HG03354 (cell line): Measurements from ENCODE around the gene DNAH3.
"Not testable (repeated sequence)": the region's sequence is repeated elsewhere in the genome, so short reads cannot be mapped to it uniquely, and the experiment has no call there.

ENCODE experiments used
- ATAC-seq: cut with Tn5 transposase; IDR thresholded peaks from one replicate; pipeline ENCODE4 v1.9.1; 2021; ENCODE audit warnings: mild to moderate bottlenecking; ENCODE audit not compliant: unreplicated experiment, poor library complexity, severe bottlenecking

DNAH3 gene, protein sequence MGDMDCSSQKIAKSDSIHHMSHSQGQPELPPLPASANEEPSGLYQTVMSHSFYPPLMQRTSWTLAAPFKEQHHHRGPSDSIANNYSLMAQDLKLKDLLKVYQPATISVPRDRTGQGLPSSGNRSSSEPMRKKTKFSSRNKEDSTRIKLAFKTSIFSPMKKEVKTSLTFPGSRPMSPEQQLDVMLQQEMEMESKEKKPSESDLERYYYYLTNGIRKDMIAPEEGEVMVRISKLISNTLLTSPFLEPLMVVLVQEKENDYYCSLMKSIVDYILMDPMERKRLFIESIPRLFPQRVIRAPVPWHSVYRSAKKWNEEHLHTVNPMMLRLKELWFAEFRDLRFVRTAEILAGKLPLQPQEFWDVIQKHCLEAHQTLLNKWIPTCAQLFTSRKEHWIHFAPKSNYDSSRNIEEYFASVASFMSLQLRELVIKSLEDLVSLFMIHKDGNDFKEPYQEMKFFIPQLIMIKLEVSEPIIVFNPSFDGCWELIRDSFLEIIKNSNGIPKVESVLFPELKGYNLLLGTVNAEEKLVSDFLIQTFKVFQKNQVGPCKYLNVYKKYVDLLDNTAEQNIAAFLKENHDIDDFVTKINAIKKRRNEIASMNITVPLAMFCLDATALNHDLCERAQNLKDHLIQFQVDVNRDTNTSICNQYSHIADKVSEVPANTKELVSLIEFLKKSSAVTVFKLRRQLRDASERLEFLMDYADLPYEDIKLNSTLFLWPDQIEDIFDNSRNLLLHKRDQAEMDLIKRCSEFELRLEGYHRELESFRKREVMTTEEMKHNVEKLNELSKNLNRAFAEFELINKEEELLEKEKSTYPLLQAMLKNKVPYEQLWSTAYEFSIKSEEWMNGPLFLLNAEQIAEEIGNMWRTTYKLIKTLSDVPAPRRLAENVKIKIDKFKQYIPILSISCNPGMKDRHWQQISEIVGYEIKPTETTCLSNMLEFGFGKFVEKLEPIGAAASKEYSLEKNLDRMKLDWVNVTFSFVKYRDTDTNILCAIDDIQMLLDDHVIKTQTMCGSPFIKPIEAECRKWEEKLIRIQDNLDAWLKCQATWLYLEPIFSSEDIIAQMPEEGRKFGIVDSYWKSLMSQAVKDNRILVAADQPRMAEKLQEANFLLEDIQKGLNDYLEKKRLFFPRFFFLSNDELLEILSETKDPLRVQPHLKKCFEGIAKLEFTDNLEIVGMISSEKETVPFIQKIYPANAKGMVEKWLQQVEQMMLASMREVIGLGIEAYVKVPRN (N-terminal part only)

DNA sequence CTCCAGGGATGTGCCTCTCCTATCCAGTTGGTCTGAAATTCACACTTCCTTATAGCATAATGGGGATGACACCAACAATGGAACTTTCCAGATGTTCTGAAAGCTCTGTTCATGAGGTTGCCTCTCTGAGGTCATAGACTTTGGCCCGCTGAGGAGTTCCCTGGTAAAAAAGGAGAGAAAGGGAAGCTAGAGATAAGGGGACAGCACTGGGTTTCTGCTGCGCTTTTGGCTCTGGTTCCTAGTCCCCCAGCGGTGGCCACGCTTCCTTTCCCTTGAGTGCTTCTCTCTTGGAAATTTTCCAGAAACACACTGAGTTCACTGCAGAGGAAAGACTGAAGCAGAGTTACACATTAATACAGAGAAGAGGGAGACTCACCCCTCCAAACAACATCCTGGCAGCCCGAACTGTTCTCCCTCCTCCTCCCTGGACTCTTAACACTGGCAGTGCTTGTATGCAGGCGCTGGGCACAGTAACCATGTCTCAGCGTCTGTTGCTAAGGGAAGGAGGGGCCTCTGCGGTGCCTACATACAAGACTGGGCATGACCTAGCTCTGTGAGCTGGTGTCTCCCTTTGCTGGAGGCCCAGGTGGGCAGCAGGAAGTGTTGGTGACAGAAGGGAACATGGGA is at the start of gene DNAH3:
Gene DNAH3 (minus strand): TSS at position 472 of the 627 bp plus-strand sequence. CDS start 527 bp downstream, outside the sequence.
- ATAC-seq: no peak

DNA sequence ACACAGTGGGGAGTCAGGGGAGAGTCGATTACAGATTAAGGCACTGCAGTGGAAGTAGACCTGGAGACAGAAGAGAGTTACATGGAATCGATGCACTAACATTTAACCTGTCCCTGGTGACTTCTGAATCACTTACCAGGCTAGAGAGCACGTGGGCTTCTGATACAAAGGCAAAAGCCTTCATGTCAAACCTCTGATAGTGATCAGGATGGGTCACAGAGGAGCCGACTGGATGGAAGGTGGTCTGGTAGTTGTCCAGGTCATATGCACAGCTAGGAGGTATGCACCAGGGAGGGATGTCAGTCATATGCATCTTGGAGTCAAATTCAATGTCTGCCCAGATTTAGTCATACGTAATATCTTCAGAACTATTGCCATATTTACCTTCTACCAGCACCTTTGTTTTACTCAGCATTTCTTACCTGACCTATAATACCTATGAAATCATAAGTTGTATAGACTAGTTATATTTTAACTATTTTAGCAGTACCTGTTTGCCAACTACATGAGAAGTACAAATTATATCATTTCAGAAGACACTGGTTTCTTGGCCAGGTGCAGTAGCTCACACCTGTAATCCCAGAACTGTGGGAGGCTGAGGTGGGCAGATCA is 49.1 kb upstream of the DNAH3 start:
- ATAC-seq: no peak

GRCh38 chr16:21197621-21198020 is 47.0 kb upstream of the DNAH3 start:
- ATAC-seq: no peak

GRCh38 chr16:21197112-21197511 is 46.5 kb upstream of the DNAH3 start:
- no peak for ATAC-seq

GRCh38 chr16:21195330-21195729 is 44.7 kb upstream of the DNAH3 start:
- not testable (repeated sequence) for ATAC-seq

GRCh38 chr16:21194771-21195301 is 44.2 kb upstream of the DNAH3 start:
- ATAC-seq: no peak

GRCh38 chr16:21192991-21193390 is 42.3 kb upstream of the DNAH3 start:
- no peak for ATAC-seq

DNA sequence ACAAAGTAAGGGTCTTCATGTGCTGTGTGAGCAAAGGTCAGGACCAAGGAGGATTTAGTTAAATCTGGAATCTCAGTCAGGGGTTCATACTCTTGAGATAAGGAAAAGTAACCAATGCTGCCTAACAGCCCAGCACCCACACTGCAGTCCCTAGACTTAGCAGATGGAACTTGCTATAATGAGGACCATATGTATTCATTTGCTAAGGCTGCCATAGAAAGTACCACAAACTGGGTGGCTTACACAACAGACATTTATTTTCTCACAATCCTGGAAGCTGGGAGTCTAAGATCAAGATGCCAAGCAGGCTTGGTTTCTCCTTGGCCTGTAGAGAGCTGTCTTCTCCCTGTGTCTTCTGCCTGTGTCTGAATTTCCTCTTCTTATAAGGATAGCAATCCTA is 40.0 kb upstream of the DNAH3 start:
- no peak for ATAC-seq

DNA sequence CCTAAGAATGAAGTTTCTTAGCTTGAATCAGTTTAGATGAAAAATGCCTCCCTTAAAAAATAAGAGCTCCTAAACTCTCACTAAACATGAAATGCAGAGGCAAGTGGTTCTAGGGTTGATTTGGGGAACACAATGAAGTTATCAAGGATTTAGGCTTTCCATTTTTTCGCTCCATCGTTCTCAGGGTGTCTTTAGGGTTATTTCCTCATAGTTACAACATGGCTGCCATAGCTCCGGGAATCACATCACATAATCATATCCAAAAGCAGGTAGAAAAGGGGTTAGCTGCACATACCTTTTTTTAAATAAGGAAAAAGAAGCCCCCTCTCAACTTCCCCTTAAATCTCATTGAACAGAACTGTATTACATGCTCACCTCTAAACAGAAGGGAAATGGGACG is 39.4 kb upstream of the DNAH3 start:
- no peak for ATAC-seq

DNA sequence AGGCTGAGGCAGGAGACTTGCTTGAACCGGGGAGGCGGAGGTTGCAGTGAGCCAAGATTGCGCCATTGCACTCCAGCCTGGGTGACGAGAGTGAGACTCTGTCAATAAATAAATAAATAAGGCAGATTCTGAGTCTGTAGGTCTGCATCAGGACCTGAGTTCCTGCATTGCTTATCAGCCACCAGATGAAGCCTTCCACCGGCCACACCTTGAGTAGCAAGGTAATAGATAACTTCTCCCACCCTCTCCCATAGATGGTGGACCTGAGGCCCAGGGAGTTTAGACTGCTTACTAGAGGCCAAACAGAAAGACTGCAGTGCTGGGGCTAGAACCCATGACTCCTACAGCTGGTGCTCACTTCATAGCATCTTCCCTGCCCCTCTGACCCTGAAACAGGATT is 38.7 kb upstream of the DNAH3 start:
- no peak for ATAC-seq

- ATAC-seq: no peak
Observed at GRCh38 chr16:21186326-21186691, 35.7 kb upstream of the DNAH3 start.

- ATAC-seq: no peak
Observed at GRCh38 chr16:21185659-21186325, 35.1 kb upstream of the DNAH3 start.

- ATAC-seq: no peak
Observed at GRCh38 chr16:21184834-21185233, 34.2 kb upstream of the DNAH3 start.

DNA sequence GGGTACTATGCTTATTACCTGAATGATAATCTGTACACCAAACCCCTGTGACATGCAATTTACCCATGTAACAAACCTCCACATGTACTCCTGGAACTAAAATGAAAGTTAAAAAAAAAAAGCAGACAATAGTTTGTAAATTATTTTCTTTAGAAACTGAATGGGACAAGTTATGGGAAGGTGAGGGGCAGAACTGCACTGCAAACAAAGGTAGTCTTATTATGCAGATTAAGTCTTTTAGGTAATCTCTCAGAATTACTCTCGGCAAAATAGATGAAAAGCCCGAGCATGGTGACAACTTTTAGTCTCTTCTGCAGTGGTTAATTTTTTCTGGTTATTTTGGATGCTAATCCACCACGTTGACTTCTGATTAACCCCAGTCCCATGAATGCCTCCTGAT is 33.3 kb upstream of the DNAH3 start:
- ATAC-seq: no peak

GRCh38 chr16:21179983-21180365 is 29.3 kb upstream of the DNAH3 start:
- no peak for ATAC-seq

- ATAC-seq: no peak
Observed at GRCh38 chr16:21179126-21179982, 28.7 kb upstream of the DNAH3 start.

- ATAC-seq: no peak
Observed at GRCh38 chr16:21175397-21175796, 24.8 kb upstream of the DNAH3 start.

GRCh38 chr16:21172650-21173049 is 22.0 kb upstream of the DNAH3 start:
- no peak for ATAC-seq
